Measurements from ENCODE around the gene PLAC8. TPM values are rescaled to one million over a fixed set of nuclear protein-coding genes. Genes with fewer than 3 reads are reported as not detected.
"Not testable (repeated sequence)": the region's sequence is repeated elsewhere in the genome, so short reads cannot be mapped to it uniquely, and the experiment has no call there.

The PLAC8 gene
- total RNA-seq, 1 donor from 2014 or later: 2.4 TPM

- DNase-seq: no peak
These were observed 47.4 kb downstream of the PLAC8 start for GRCh38 chr4:83067058-83067639.

- DNase-seq: no peak
These were observed 49.3 kb downstream of the PLAC8 start for GRCh38 chr4:83065266-83065665.

GRCh38 chr4:83062739-83063138 lies 51.8 kb downstream of the PLAC8 start:
- no peak for DNase-seq

- no peak for DNase-seq
These were observed 59.6 kb downstream of the PLAC8 start for GRCh38 chr4:83054928-83055327.

GRCh38 chr4:83048781-83049180 lies 65.7 kb downstream of the PLAC8 start:
- not testable (repeated sequence) for DNase-seq

GRCh38 chr4:83046693-83047473 lies 67.6 kb downstream of the PLAC8 start:
- DNase-seq: no peak

- DNase-seq: no peak
These were observed 70.6 kb downstream of the PLAC8 start for GRCh38 chr4:83043801-83044407.

GRCh38 chr4:83043157-83043556 lies 71.4 kb downstream of the PLAC8 start:
- not testable (repeated sequence) for DNase-seq

GRCh38 chr4:83040269-83040668 lies 74.3 kb downstream of the PLAC8 start:
- DNase-seq: no peak

Other genes with a start within 250 kb of the PLAC8 start
- 276 TPM for gene SEC31A, start 223.6 kb downstream of the PLAC8 start, total RNA-seq
- 18.9 TPM for gene THAP9, start 214.0 kb downstream of the PLAC8 start, total RNA-seq
- 20.1 TPM for gene LIN54, start 103.9 kb downstream of the PLAC8 start, total RNA-seq
- gene COPS4, start 79.5 kb downstream of the PLAC8 start, total RNA-seq: 94.3 TPM
- gene COQ2, start 170.1 kb upstream of the PLAC8 start, total RNA-seq: 16.7 TPM
- gene HPSE, start 220.1 kb upstream of the PLAC8 start, total RNA-seq: 1.0 TPM